Esophagus squamous epithelium (tissue), 4 donors: Measurements from ENCODE around the gene TFCP2L1.

ENCODE experiments used
- POLR2A ChIP-seq, 4 donors: fragments of 450-650 bp; IDR thresholded peaks; one replicate each; pipeline ENCODE4 v1.6.1; 2017; ENCODE audit warnings: antibody characterized with exemption in 4 of 4, mild to moderate bottlenecking in 4 of 4, moderate library complexity in 3 of 4
- TF ChIP-seq, protein P1 (sequence below), 6 experiments: fragments of 450-650 bp in 4 of 6; fragments of 200-600 bp in 2 of 6; sonication (generic) in 2 of 6; IDR thresholded peaks; one replicate each; pipeline ENCODE4 v1.5.1; 2016 to 2019; ENCODE audit warnings: antibody characterized with exemption in 6 of 6, mild to moderate bottlenecking in 4 of 6, moderate library complexity in 4 of 6

DNA sequence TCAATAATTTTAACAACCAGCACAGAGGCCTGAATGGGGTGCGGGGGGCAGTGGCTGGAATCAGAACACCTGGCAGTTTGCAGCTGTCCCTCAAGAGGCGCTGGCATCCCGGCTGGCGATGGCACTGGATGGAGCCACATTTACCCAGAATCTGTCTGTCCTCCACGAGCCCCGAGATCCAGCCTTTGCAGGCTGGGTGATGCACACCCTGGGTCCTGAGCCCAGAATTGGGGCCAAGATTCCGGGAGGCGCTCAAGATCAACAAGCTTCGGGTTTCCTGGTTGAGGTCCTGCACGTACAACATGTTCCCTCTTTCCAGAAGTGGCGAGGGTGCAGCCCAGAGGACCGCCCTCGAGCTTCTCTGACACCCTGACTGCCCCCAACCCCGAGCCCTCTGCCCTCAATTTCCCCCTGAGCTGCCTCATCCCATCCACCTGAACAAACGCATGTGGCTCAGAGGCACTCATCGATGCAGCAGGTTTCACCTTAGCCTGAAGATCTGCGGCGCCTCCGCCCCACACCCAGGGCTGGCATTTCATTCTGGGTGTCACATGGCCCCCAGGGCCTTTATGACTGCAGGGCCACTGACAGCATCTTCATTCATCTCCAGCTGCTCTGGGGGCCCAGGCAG lies 97.5 kb downstream of the TFCP2L1 start:
- TF ChIP-seq, protein P1, sequence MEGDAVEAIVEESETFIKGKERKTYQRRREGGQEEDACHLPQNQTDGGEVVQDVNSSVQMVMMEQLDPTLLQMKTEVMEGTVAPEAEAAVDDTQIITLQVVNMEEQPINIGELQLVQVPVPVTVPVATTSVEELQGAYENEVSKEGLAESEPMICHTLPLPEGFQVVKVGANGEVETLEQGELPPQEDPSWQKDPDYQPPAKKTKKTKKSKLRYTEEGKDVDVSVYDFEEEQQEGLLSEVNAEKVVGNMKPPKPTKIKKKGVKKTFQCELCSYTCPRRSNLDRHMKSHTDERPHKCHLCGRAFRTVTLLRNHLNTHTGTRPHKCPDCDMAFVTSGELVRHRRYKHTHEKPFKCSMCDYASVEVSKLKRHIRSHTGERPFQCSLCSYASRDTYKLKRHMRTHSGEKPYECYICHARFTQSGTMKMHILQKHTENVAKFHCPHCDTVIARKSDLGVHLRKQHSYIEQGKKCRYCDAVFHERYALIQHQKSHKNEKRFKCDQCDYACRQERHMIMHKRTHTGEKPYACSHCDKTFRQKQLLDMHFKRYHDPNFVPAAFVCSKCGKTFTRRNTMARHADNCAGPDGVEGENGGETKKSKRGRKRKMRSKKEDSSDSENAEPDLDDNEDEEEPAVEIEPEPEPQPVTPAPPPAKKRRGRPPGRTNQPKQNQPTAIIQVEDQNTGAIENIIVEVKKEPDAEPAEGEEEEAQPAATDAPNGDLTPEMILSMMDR (IDR thresholded peaks at IDR 0.05) = no peak
- TF ChIP-seq POLR2A (IDR thresholded peaks at IDR 0.05) = no peak
